Endodermal cell (in vitro differentiated cells): ENCODE measurements around the gene AFF3. TPM values are rescaled to one million over a fixed set of nuclear protein-coding genes. Genes with fewer than 3 reads are reported as not detected.

ENCODE experiments used
- DNase-seq: peaks from one replicate; pipeline ENCODE4 v3.0.0-alpha.2; 2017
- H3K27ac ChIP-seq: 2 replicates; pipeline ENCODE4 v1.5.1; 2013; ENCODE audit warnings: mild to moderate bottlenecking, low read depth, low read length, moderate library complexity
- H3K27me3 ChIP-seq: 2 replicates; pipeline ENCODE4 v1.6.1; 2013; ENCODE audit warnings: mild to moderate bottlenecking, low read length, moderate library complexity; ENCODE audit not compliant: insufficient read depth, control insufficient read depth, poor library complexity, severe bottlenecking
- H3K36me3 ChIP-seq: 2 replicates; pipeline ENCODE4 v1.7.0; 2013; ENCODE audit warnings: mild to moderate bottlenecking, low read length, moderate library complexity; ENCODE audit not compliant: control insufficient read depth, insufficient read depth
- H3K4me1 ChIP-seq: one replicate; pipeline ENCODE4 v1.7.0; 2013; ENCODE audit warnings: low read length; ENCODE audit not compliant: control insufficient read depth, insufficient read depth
- H3K4me3 ChIP-seq: 2 replicates; pipeline ENCODE4 v1.5.1; 2013; ENCODE audit warnings: mild to moderate bottlenecking, low read length, moderate library complexity
- H3K9ac ChIP-seq: 2 replicates; pipeline ENCODE4 v1.6.1; 2013; ENCODE audit warnings: mild to moderate bottlenecking, low read length, moderate library complexity; ENCODE audit not compliant: poor library complexity, severe bottlenecking; ENCODE audit errors: extremely low read depth
- H3K9me3 ChIP-seq: 2 replicates; pipeline ENCODE4 v1.6.1; 2013; ENCODE audit warnings: mild to moderate bottlenecking, low read length, moderate library complexity; ENCODE audit not compliant: control insufficient read depth
- H3K27ac Mint-ChIP-seq: 2 replicates; pipeline ENCODE4 v1.8.0; 2020; ENCODE audit warnings: mixed read lengths
- H3K27me3 Mint-ChIP-seq: 2 replicates; pipeline ENCODE4 v1.8.0; 2021; ENCODE audit warnings: mild to moderate bottlenecking, mixed read lengths; ENCODE audit not compliant: insufficient read depth
- H3K36me3 Mint-ChIP-seq: 2 replicates; pipeline ENCODE4 v1.8.0; 2020; ENCODE audit warnings: low read depth, mixed read lengths
- H3K4me1 Mint-ChIP-seq: 2 replicates; pipeline ENCODE4 v1.8.0; 2020; ENCODE audit warnings: mixed read lengths
- H3K4me3 Mint-ChIP-seq: 2 replicates; pipeline ENCODE4 v1.8.0; 2020; ENCODE audit warnings: mild to moderate bottlenecking, moderate library complexity, mixed read lengths
- H3K9me3 Mint-ChIP-seq: 2 replicates; pipeline ENCODE4 v1.8.0; 2020; ENCODE audit warnings: mild to moderate bottlenecking, mixed read lengths
- CTCF ChIP-seq: fragments of 200-600 bp; sonication (generic); conservative IDR thresholded peaks from 2 replicates; pipeline ENCODE4 v1.5.0; 2021; ENCODE audit warnings: antibody characterized with exemption, mild to moderate bottlenecking
- WGBS, 2 experiments: methylation state at CpG; one replicate each; pipeline versions ENCODE4 v1.1.5 to v1.1.7; 2013; ENCODE audit warnings: missing lambda C conversion rate in 2 of 2, mixed read lengths in 1 of 2; ENCODE audit not compliant: insufficient coverage in 1 of 2, insufficient read length in 1 of 2; 5-methylcytosine and 5-hydroxymethylcytosine counted together
- total RNA-seq, 2 donors: library from RNA; stranded (reverse); fragmentation: NEBNext Ultra II Directional in 1 of 2; extraction: Animal tissue kit (Norgen Biotek cat#: 25700) in 1 of 2; gene quantifications; 2 replicates in 1 of 2; 3 replicates in 1 of 2; pipeline ENCODE4 v1.2.1, GENCODE V29; 2021

AFF3 gene
- total RNA-seq, 2 donors from 2014 or later, result 0.62 to 0.73 TPM

- H3K4me3 Mint-ChIP-seq, result no peak overlapping the region
- peaks cover 10% of the 10 kb centered on the region for H3K27me3 Mint-ChIP-seq
- no peaks in the 10 kb centered on the region for H3K4me1 Mint-ChIP-seq
- WGBS, 2 experiments, result 100% methylated on average over 2 of the region's 2 CpGs; no CpG with 5 or more reads in 1 of the 2 experiments
- no peaks in the 10 kb centered on the region for H3K9me3 ChIP-seq
- no peaks in the 10 kb centered on the region for H3K36me3 Mint-ChIP-seq
- H3K9ac ChIP-seq, result no peak overlapping the region
- TF ChIP-seq CTCF, result no peak
- no peaks in the 10 kb centered on the region for H3K36me3 ChIP-seq
- no peaks in the 10 kb centered on the region for H3K4me1 ChIP-seq
- H3K27me3 ChIP-seq, result no peaks in the 10 kb centered on the region
- peaks cover 9% of the 10 kb centered on the region for H3K9me3 Mint-ChIP-seq
- no peak for DNase-seq
- H3K27ac ChIP-seq, result no peak overlapping the region
- H3K4me3 ChIP-seq, result no peak overlapping the region
- no peak overlapping the region for H3K27ac Mint-ChIP-seq
These were observed 78.2 kb downstream of the AFF3 start for GRCh38 chr2:100064165-100064564.

GRCh38 chr2:100063459-100063953, 78.9 kb downstream of the AFF3 start:
- Histone ChIP-seq H3K27me3 (no peaks in the 10 kb centered on the region), H3K9me3 (no peaks in the 10 kb centered on the region), H3K4me3 (no peak overlapping the region), H3K4me1 (no peaks in the 10 kb centered on the region), H3K9ac (no peak overlapping the region), H3K27ac (no peak overlapping the region), H3K36me3 (no peaks in the 10 kb centered on the region)
- H3K4me1 Mint-ChIP-seq, result no peaks in the 10 kb centered on the region
- no peak for DNase-seq
- H3K9me3 Mint-ChIP-seq, result peaks cover 9% of the 10 kb centered on the region
- no peaks in the 10 kb centered on the region for H3K36me3 Mint-ChIP-seq
- no peak overlapping the region for H3K4me3 Mint-ChIP-seq
- WGBS, 2 experiments, result 66% methylated on average over 4 of the region's 5 CpGs; no CpG with 5 or more reads in 1 of the 2 experiments
- H3K27ac Mint-ChIP-seq, result no peak overlapping the region
- TF ChIP-seq CTCF, result no peak
- H3K27me3 Mint-ChIP-seq, result peaks cover 5% of the 10 kb centered on the region

GRCh38 chr2:100062336-100062735, 80.1 kb downstream of the AFF3 start:
- H3K27me3 Mint-ChIP-seq, result no peaks in the 10 kb centered on the region

More at GRCh38 chr2:100062336-100062735, 80.1 kb downstream of the AFF3 start:
- no peaks in the 10 kb centered on the region for H3K4me1 Mint-ChIP-seq
- no peak for TF ChIP-seq CTCF
- H3K27ac Mint-ChIP-seq, result no peak overlapping the region
- H3K9me3 Mint-ChIP-seq, result peaks cover 9% of the 10 kb centered on the region
- Histone ChIP-seq H3K27ac (no peak overlapping the region), H3K27me3 (no peaks in the 10 kb centered on the region), H3K4me1 (no peaks in the 10 kb centered on the region), H3K9ac (no peak overlapping the region), H3K9me3 (no peaks in the 10 kb centered on the region), H3K4me3 (no peak overlapping the region), H3K36me3 (no peaks in the 10 kb centered on the region)
- WGBS, 2 experiments, result 95 to 97% methylated on average over 4 to 5 of the region's 5 CpGs
- no peak overlapping the region for H3K4me3 Mint-ChIP-seq
- no peak for DNase-seq
- H3K36me3 Mint-ChIP-seq, result no peaks in the 10 kb centered on the region
